SK-N-SH (cell line): ENCODE results near the gene MT1M. TPM values are rescaled to one million over a fixed set of nuclear protein-coding genes. Genes with fewer than 3 reads are reported as not detected.
A peak's percentile ranks its signal among the peaks of the same experiment; 100 is the strongest.
"Not testable (repeated sequence)": the region's sequence is repeated elsewhere in the genome, so short reads cannot be mapped to it uniquely, and the experiment has no call there.

Experiments
- CTCF ChIA-PET: fragments of 300-600, 350-600 bp; formaldehyde crosslinking; extraction: SDS; loops from one replicate; lab custom pipeline; 2021; lab: Yijun Ruan, JAX
- POLR2A ChIA-PET: fragments of 350-600 bp; sonication (Branson Sonifier 250); formaldehyde crosslinking; extraction: SDS; loops from one replicate; lab custom pipeline; 2020; ENCODE audit warnings: antibody characterized with exemption, inconsistent platforms; lab: Yijun Ruan, JAX
- DNase-seq: peaks from one replicate; pipeline ENCODE4 v3.0.0; 2012
- H2AFZ ChIP-seq: fragments of 200-600 bp; sonication (generic); 2 replicates; pipeline ENCODE4 v1.8.1; 2016; ENCODE audit warnings: antibody characterized with exemption, mild to moderate bottlenecking, low read depth
- H3F3A ChIP-seq: fragments of 200-600 bp; sonication (generic); replicated peaks from 2 replicates; pipeline ENCODE3; 2016; ENCODE audit warnings: antibody characterized with exemption, mild to moderate bottlenecking; ENCODE audit not compliant: insufficient read depth
- H3K27ac ChIP-seq, 2 experiments: fragments of 200-500 bp in 1 of 2; fragments of 200-600 bp in 1 of 2; sonication (Bioruptor generic) in 1 of 2; sonication (generic), shearing (Covaris generic) in 1 of 2; 2 replicates each; pipeline versions ENCODE4 v1.5.1 to v1.6.1; 2014 to 2016; ENCODE audit warnings: low read depth in 2 of 2, inconsistent platforms in 1 of 2, low read length in 1 of 2, mild to moderate bottlenecking in 1 of 2, mixed read lengths in 1 of 2
- H3K27me3 ChIP-seq: fragments of 200-600 bp; sonication (generic), shearing (Covaris generic); 2 replicates; pipeline ENCODE4 v1.6.1; 2016; ENCODE audit warnings: mixed run types; ENCODE audit not compliant: insufficient read depth
- H3K36me3 ChIP-seq, 2 experiments: fragments of 200-500 bp in 1 of 2; fragments of 200-600 bp in 1 of 2; sonication (Bioruptor generic) in 1 of 2; sonication (generic) in 1 of 2; replicated peaks in 1 of 2; 2 replicates each; pipeline versions ENCODE3 to v1.5.1; 2014 to 2016; ENCODE audit warnings: low read length in 1 of 2, mild to moderate bottlenecking in 1 of 2; ENCODE audit not compliant: insufficient read depth in 2 of 2, control insufficient read depth in 1 of 2
- H3K4me1 ChIP-seq, 2 experiments: fragments of 200-500 bp in 1 of 2; fragments of 200-600 bp in 1 of 2; sonication (Bioruptor generic) in 1 of 2; sonication (generic), shearing (Covaris generic) in 1 of 2; 2 replicates each; pipeline versions ENCODE4 v1.5.1 to v1.6.1; 2014 to 2016; ENCODE audit warnings: low read depth in 1 of 2, low read length in 1 of 2, mixed run types in 1 of 2; ENCODE audit not compliant: insufficient read depth in 2 of 2, control insufficient read depth in 1 of 2
- H3K4me2 ChIP-seq: fragments of 200-600 bp; sonication (generic), shearing (Covaris generic); 2 replicates; pipeline ENCODE4 v1.6.1; 2017; ENCODE audit warnings: mixed run types
- H3K4me3 ChIP-seq, 2 experiments: fragments of 200-500 bp in 1 of 2; fragments of 200-600 bp in 1 of 2; sonication (Bioruptor generic) in 1 of 2; sonication (generic), shearing (Covaris generic) in 1 of 2; 2 replicates each; pipeline versions ENCODE4 v1.5.1 to v1.8.1; 2014 to 2016; ENCODE audit warnings: low read depth in 2 of 2, inconsistent platforms in 1 of 2, low read length in 1 of 2, mild to moderate bottlenecking in 1 of 2, mixed read lengths in 1 of 2, moderate library complexity in 1 of 2
- H3K79me2 ChIP-seq: fragments of 200-600 bp; sonication (generic); 2 replicates; pipeline ENCODE4 v1.8.1; 2017; ENCODE audit warnings: mild to moderate bottlenecking; ENCODE audit not compliant: insufficient read depth
- H3K9ac ChIP-seq: fragments of 200-600 bp; sonication (generic); 2 replicates; pipeline ENCODE4 v1.6.1; 2017; ENCODE audit warnings: mixed run types
- H3K9me2 ChIP-seq: fragments of 200-600 bp; sonication (generic); 2 replicates; pipeline ENCODE4 v1.6.1; 2017; ENCODE audit warnings: mixed run types
- H3K9me3 ChIP-seq: fragments of 200-600 bp; sonication (generic); 2 replicates; pipeline ENCODE4 v1.6.1; 2017; ENCODE audit warnings: mixed run types, mild to moderate bottlenecking, moderate library complexity
- H4K20me1 ChIP-seq: fragments of 200-600 bp; sonication (generic); 2 replicates; pipeline ENCODE4 v1.6.1; 2017; ENCODE audit warnings: mild to moderate bottlenecking, mixed run types; ENCODE audit not compliant: insufficient read depth
- CTCF ChIP-seq: fragments of 200-600 bp; sonication (generic); IDR thresholded peaks from 2 replicates; pipeline ENCODE4 v1.6.1; 2017; ENCODE audit warnings: antibody characterized with exemption, mild to moderate bottlenecking, moderate library complexity
- EZH2phosphoT487 ChIP-seq: fragments of 200-600 bp; sonication (generic); IDR thresholded peaks from 2 replicates; pipeline ENCODE4 v1.6.1; 2017; ENCODE audit warnings: low read depth, mixed run types, mild to moderate bottlenecking, antibody characterized with exemption, moderate library complexity, borderline replicate concordance
- FOSL2 ChIP-seq: IDR thresholded peaks from 2 replicates; pipeline ENCODE4 v1.4.0; 2012; ENCODE audit warnings: low read depth, mild to moderate bottlenecking, moderate library complexity, borderline replicate concordance
- MEF2A ChIP-seq: IDR thresholded peaks from 2 replicates; pipeline ENCODE4 v1.4.0; 2012; ENCODE audit warnings: low read depth, borderline replicate concordance
- RAD21 ChIP-seq: IDR thresholded peaks from 2 replicates; pipeline ENCODE4 v1.6.1; 2012; ENCODE audit warnings: mild to moderate bottlenecking, low read length
- SIN3A ChIP-seq: IDR thresholded peaks from 2 replicates; pipeline ENCODE4 v1.6.1; 2012; ENCODE audit warnings: low read depth, mild to moderate bottlenecking, low read length, moderate library complexity, borderline replicate concordance
- SMC3 ChIP-seq: IDR thresholded peaks from 2 replicates; pipeline ENCODE4 v1.6.1; 2012; ENCODE audit warnings: low read depth, low read length, improper control_type of control experiment
- WGBS: methylation state at CpG from one replicate; pipeline ENCODE4 v1.1.6; 2017; ENCODE audit warnings: low lambda C conversion rate; 5-methylcytosine and 5-hydroxymethylcytosine counted together
- polyA plus RNA-seq, 3 experiments: library from polyadenylated mRNA; depleted of rRNA; stranded (reverse); fragments of >200 nt; gene quantifications; 2 replicates each; pipeline ENCODE4 v1.2.3, GENCODE V29; 2012
- TF ChIP-seq, protein P1 (sequence below): fragments of 150-350 bp; IDR thresholded peaks from 2 replicates; pipeline ENCODE4 v1.6.1; 2016; ENCODE audit warnings: mild to moderate bottlenecking, low read depth, low read length

The MT1M gene
- polyA plus RNA-seq, 1 of the 3 experiments (the other 2 are of a cell fraction), result 1.3 TPM

- no peaks in the 10 kb centered on the region for H4K20me1 ChIP-seq
- H3K9me3 ChIP-seq, result no peaks in the 10 kb centered on the region
- no peak overlapping the region for H2AFZ ChIP-seq
- WGBS, result 70% methylated on average over 12 of the region's 12 CpGs
- H3K27ac ChIP-seq, result no peak overlapping the region
- no peaks in the 10 kb centered on the region for H3K9me2 ChIP-seq
- POLR2A ChIA-PET, result no interaction called here
- CTCF ChIA-PET, result interaction anchor here (0.6 to 1.2 kb wide), 8 partner anchors 11 to 1122 kb away, joined by 3 to 4 read pairs (median 3); no protein-coding TSS in a partner anchor
- H3K36me3 ChIP-seq, result no peaks in the 10 kb centered on the region
- no peaks in the 10 kb centered on the region; a peak in 1 of 4 replicates for H3K4me1 ChIP-seq
- TF ChIP-seq SIN3A (no peak), MEF2A (no peak), SMC3 (peak; percentile 33), EZH2phosphoT487 (no peak), FOSL2 (no peak), RAD21 (peak; percentile 52), CTCF (peak; percentile 46)
- TF ChIP-seq, protein P1, sequence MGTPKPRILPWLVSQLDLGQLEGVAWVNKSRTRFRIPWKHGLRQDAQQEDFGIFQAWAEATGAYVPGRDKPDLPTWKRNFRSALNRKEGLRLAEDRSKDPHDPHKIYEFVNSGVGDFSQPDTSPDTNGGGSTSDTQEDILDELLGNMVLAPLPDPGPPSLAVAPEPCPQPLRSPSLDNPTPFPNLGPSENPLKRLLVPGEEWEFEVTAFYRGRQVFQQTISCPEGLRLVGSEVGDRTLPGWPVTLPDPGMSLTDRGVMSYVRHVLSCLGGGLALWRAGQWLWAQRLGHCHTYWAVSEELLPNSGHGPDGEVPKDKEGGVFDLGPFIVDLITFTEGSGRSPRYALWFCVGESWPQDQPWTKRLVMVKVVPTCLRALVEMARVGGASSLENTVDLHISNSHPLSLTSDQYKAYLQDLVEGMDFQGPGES, result no peak
- H3K4me2 ChIP-seq, result no peak overlapping the region
- no peaks in the 10 kb centered on the region for H3K79me2 ChIP-seq
- H3K27me3 ChIP-seq, result peaks cover 23% of the 10 kb centered on the region
- no peak for DNase-seq
- no peak overlapping the region for H3K9ac ChIP-seq
- H3K4me3 ChIP-seq, result no peak overlapping the region
- no peaks in the 10 kb centered on the region for H3F3A ChIP-seq
These were observed 41.5 kb downstream of the MT1M start for GRCh38 chr16:56673921-56674320.

- H3K4me2 ChIP-seq, H4K20me1 ChIP-seq, H3F3A ChIP-seq, H3K9ac ChIP-seq, H3K27ac ChIP-seq, POLR2A ChIA-PET, DNase-seq, H3K9me2 ChIP-seq, H3K4me3 ChIP-seq, H3K79me2 ChIP-seq, H3K9me3 ChIP-seq, H3K4me1 ChIP-seq, H3K36me3 ChIP-seq, H2AFZ ChIP-seq: not testable (repeated sequence)
- H3K27me3 ChIP-seq, result peaks cover 17% of the 10 kb centered on the region; the same call in 1 of the 2 replicates
- CTCF ChIA-PET, result interaction anchor here (0.7 to 1.2 kb wide), 5 partner anchors 11 to 119 kb away, joined by 3 read pairs; no protein-coding TSS in a partner anchor
- 87% methylated on average over 6 of the region's 6 CpGs for WGBS
These were observed 42.1 kb downstream of the MT1M start for GRCh38 chr16:56674570-56674969.
